Prostate gland (tissue), 2 donors: ENCODE measurements around the gene UFD1. TPM values are rescaled to one million over a fixed set of nuclear protein-coding genes. Genes with fewer than 3 reads are reported as not detected.

Source experiments
- DNase-seq: peaks from one replicate; pipeline ENCODE4 v3.0.0-alpha.2; 2019; ENCODE audit warnings: low spot score
- H3K27ac ChIP-seq, 2 donors: fragments of 200-600 bp; sonication (generic); 2 replicates each; pipeline ENCODE4 v1.5.1; 2017 to 2019
- H3K27me3 ChIP-seq: fragments of 200-600 bp; sonication (generic); replicated peaks from 2 replicates; pipeline ENCODE4 v1.5.1; 2019; ENCODE audit not compliant: insufficient read depth
- H3K36me3 ChIP-seq, 2 donors: fragments of 200-600 bp; sonication (generic); 1 replicate in 1 of 2; 2 replicates in 1 of 2; pipeline versions ENCODE4 v1.5.1 to v1.8.1; 2017 to 2019
- H3K4me1 ChIP-seq: fragments of 200-600 bp; sonication (generic); replicated peaks from 2 replicates; pipeline ENCODE4 v1.5.1; 2019
- H3K4me3 ChIP-seq, 2 donors: fragments of 200-600 bp; sonication (generic); 2 replicates each; pipeline ENCODE4 v1.5.1; 2017 to 2019
- H3K9me3 ChIP-seq: fragments of 200-600 bp; sonication (generic); 2 replicates; pipeline ENCODE4 v1.5.1; 2017
- CTCF ChIP-seq, 4 experiments: fragments of 200-600 bp in 2 of 4; fragments of 450-650 bp in 2 of 4; sonication (generic) in 2 of 4; IDR thresholded peaks; 1 replicate in 3 of 4; 2 replicates in 1 of 4; pipeline ENCODE4 v1.5.1; 2016 to 2019; ENCODE audit warnings: antibody characterized with exemption in 4 of 4, mild to moderate bottlenecking in 2 of 4, moderate library complexity in 2 of 4
- POLR2A ChIP-seq: fragments of 450-650 bp; IDR thresholded peaks from one replicate; pipeline ENCODE4 v1.6.1; 2016; ENCODE audit warnings: antibody characterized with exemption, mild to moderate bottlenecking
- POLR2AphosphoS5 ChIP-seq: sonication (generic); formaldehyde crosslinking; IDR thresholded peaks from one replicate; pipeline ENCODE4 v1.6.1; 2017; ENCODE audit warnings: antibody characterized with exemption
- WGBS: methylation state at CpG from one replicate; pipeline ENCODE4 v1.1.5; 2018; 5-methylcytosine and 5-hydroxymethylcytosine counted together
- intact Hi-C: fragments of 100-400 bp; cut with DNase I; formaldehyde crosslinking; loops from one replicate; pipeline ENCODE4 v1.14.2; 2022
- total RNA-seq, 2 donors: library from RNA; depleted of rRNA; stranded (reverse); fragments of >200 nt; gene quantifications; one replicate each; pipeline ENCODE4 v1.1.0, GENCODE V29; 2016

UFD1 gene
- total RNA-seq, 2 donors from 2014 or later, result 29.9 to 38.2 TPM

GRCh38 chr22:19506212-19506611 is 27.2 kb upstream of the UFD1 start:
- 88% methylated on average over 10 of the region's 10 CpGs for WGBS
- Histone ChIP-seq H3K27me3 (no peaks in the 10 kb centered on the region), H3K4me1 (no peaks in the 10 kb centered on the region), H3K4me3 (no peak overlapping the region), H3K36me3 (no peaks in the 10 kb centered on the region), H3K9me3 (no peaks in the 10 kb centered on the region), H3K27ac (no peak overlapping the region)
- TF ChIP-seq POLR2A, result no peak
- no peak for TF ChIP-seq CTCF (IDR thresholded peaks at IDR 0.05)
- TF ChIP-seq POLR2AphosphoS5, result no peak
- no peak for DNase-seq
- intact Hi-C loops, result no loop called here

GRCh38 chr22:19505735-19506126 is 26.7 kb upstream of the UFD1 start:
- Histone ChIP-seq H3K27ac (no peak overlapping the region), H3K4me3 (no peak overlapping the region), H3K9me3 (no peaks in the 10 kb centered on the region), H3K27me3 (no peaks in the 10 kb centered on the region), H3K36me3 (no peaks in the 10 kb centered on the region), H3K4me1 (no peaks in the 10 kb centered on the region)
- TF ChIP-seq POLR2AphosphoS5 (no peak), CTCF (IDR thresholded peaks at IDR 0.05) (no peak), POLR2A (no peak)
- no peak for DNase-seq
- intact Hi-C loops, result no loop called here
- 95% methylated on average over 5 of the region's 5 CpGs for WGBS

- Histone ChIP-seq H3K27me3 (no peaks in the 10 kb centered on the region), H3K36me3 (no peaks in the 10 kb centered on the region), H3K4me1 (no peaks in the 10 kb centered on the region), H3K9me3 (no peaks in the 10 kb centered on the region), H3K4me3 (no peak overlapping the region), H3K27ac (no peak overlapping the region)
- 90% methylated on average over 18 of the region's 18 CpGs for WGBS
- DNase-seq, result no peak
- intact Hi-C loops, result no loop called here
- TF ChIP-seq CTCF (IDR thresholded peaks at IDR 0.05) (no peak), POLR2AphosphoS5 (no peak), POLR2A (no peak)
Measured at GRCh38 chr22:19504900-19505734, 26.1 kb upstream of the UFD1 start.

- H3K4me1 ChIP-seq, result no peaks in the 10 kb centered on the region
- WGBS, result 90% methylated on average over 9 of the region's 9 CpGs
- TF ChIP-seq CTCF (IDR thresholded peaks at IDR 0.05) (no peak), POLR2AphosphoS5 (no peak), POLR2A (no peak)
- no peak overlapping the region for H3K4me3 ChIP-seq
- H3K27me3 ChIP-seq, result no peaks in the 10 kb centered on the region
- no peak overlapping the region for H3K27ac ChIP-seq
- H3K36me3 ChIP-seq, result no peaks in the 10 kb centered on the region
- no peak for DNase-seq
- no peaks in the 10 kb centered on the region for H3K9me3 ChIP-seq
- intact Hi-C loops, result no loop called here
Measured at GRCh38 chr22:19503869-19504268, 24.9 kb upstream of the UFD1 start.

- no peaks in the 10 kb centered on the region for H3K27me3 ChIP-seq
- H3K36me3 ChIP-seq, result no peaks in the 10 kb centered on the region
- no peak for DNase-seq
- no peak for TF ChIP-seq POLR2A
- TF ChIP-seq CTCF (IDR thresholded peaks at IDR 0.05), result no peak
- no peak for TF ChIP-seq POLR2AphosphoS5
- H3K9me3 ChIP-seq, result no peaks in the 10 kb centered on the region
- intact Hi-C loops, result no loop called here
- 84% methylated on average over 7 of the region's 7 CpGs for WGBS
- no peaks in the 10 kb centered on the region for H3K4me1 ChIP-seq
- no peak overlapping the region for H3K4me3 ChIP-seq
- no peak overlapping the region for H3K27ac ChIP-seq
Measured at GRCh38 chr22:19503367-19503766, 24.4 kb upstream of the UFD1 start.
